ENCODE results near the gene HS6ST3. TPM values are rescaled to one million over a fixed set of nuclear protein-coding genes. Genes with fewer than 3 reads are reported as not detected.

Gene HS6ST3
- total and polyA plus RNA-seq, 2 donors (not counting 1 experiment from before 2014, with no cell fraction given): not detected

DNA sequence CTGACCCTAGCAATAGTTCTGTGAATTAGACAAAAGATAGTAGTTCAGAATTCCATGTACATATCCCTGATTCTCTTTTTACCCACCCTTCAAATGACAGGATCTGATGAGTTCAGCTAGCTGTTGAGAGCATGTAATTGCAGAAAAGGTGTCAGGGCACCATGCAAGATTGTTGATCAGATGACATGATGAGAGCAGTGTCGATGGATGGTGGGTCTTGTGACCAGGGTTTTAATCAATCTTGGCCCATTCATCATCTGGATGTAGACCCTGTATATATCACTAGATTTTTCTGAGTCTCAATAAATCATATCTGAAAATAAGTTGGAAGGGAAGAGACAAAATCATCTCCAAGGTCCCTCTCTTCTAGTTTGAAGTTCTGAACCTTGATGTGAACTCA, 525.3 kb downstream of the HS6ST3 start:
- no peak for TF ChIP-seq EZH2 (IDR thresholded peaks at IDR 0.05; ENCODE audit: low read length, missing control alignments)
- TF ChIP-seq, protein P1, sequence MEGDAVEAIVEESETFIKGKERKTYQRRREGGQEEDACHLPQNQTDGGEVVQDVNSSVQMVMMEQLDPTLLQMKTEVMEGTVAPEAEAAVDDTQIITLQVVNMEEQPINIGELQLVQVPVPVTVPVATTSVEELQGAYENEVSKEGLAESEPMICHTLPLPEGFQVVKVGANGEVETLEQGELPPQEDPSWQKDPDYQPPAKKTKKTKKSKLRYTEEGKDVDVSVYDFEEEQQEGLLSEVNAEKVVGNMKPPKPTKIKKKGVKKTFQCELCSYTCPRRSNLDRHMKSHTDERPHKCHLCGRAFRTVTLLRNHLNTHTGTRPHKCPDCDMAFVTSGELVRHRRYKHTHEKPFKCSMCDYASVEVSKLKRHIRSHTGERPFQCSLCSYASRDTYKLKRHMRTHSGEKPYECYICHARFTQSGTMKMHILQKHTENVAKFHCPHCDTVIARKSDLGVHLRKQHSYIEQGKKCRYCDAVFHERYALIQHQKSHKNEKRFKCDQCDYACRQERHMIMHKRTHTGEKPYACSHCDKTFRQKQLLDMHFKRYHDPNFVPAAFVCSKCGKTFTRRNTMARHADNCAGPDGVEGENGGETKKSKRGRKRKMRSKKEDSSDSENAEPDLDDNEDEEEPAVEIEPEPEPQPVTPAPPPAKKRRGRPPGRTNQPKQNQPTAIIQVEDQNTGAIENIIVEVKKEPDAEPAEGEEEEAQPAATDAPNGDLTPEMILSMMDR (conservative IDR thresholded peaks at IDR 0.05 in 1 of 2, IDR thresholded peaks at IDR 0.05 in 1 of 2; ENCODE audit: low read depth in 1 of 2, low read length in 2 of 2): no peak
- Histone ChIP-seq H3K9me3 (ENCODE audit: control insufficient read depth, insufficient read depth, low read depth, low read length) (no peaks in the 10 kb centered on the region), H3K4me1 (ENCODE audit: control insufficient read depth, extremely low read depth, insufficient read depth, low read length) (no peaks in the 10 kb centered on the region), H3K4me2 (ENCODE audit: extremely low read depth, insufficient read depth, low read length) (no peak overlapping the region), H3K9ac (ENCODE audit: insufficient read depth, low read length) (no peak overlapping the region), H3K4me3 (replicated peaks in 1 of 4; ENCODE audit: control extremely low read depth in 1 of 4, insufficient read depth in 1 of 4, low read depth in 3 of 4, low read length in 4 of 4) (no peak overlapping the region), H3K79me2 (ENCODE audit: control insufficient read depth, insufficient read depth, low read length) (no peaks in the 10 kb centered on the region), H2AFZ (ENCODE audit: low read length) (no peak overlapping the region), H4K20me1 (ENCODE audit: control insufficient read depth, extremely low read depth, insufficient read depth, low read length) (no peaks in the 10 kb centered on the region), H3K27ac (ENCODE audit: insufficient read depth, low read length) (no peak overlapping the region), H3K36me3 (ENCODE audit: control insufficient read depth, insufficient read depth, low read length) (no peaks in the 10 kb centered on the region), H3K27me3 (ENCODE audit: control insufficient read depth, insufficient read depth, low read length) (no peaks in the 10 kb centered on the region)
- no peak for DNase-seq (ENCODE audit: low read depth in 2 of 2)

DNA sequence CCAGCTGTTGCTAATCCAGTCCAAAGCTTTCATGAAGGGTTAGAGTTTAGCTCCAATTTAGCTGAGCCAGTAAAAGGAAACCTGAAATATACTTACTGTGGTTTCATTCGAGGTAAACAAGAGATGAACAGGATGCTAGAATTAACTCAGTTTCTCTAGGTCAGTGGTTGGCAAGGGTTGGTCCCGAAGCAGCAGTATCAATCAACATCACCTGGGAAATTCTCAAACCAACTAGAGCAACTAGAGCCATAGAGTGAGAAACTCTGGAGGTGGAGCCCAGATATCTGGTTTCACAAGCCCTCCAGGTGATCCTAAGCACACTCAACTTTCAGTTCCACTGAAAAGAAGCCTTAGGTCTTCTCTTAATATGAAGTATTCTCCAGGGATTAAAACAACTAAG, 527.6 kb downstream of the HS6ST3 start:
- Histone ChIP-seq H2AFZ (ENCODE audit: low read length) (no peak overlapping the region), H3K79me2 (ENCODE audit: control insufficient read depth, insufficient read depth, low read length) (no peaks in the 10 kb centered on the region), H3K4me2 (ENCODE audit: extremely low read depth, insufficient read depth, low read length) (no peak overlapping the region), H3K9me3 (ENCODE audit: control insufficient read depth, insufficient read depth, low read depth, low read length) (no peaks in the 10 kb centered on the region), H3K27ac (ENCODE audit: insufficient read depth, low read length) (no peak overlapping the region), H3K36me3 (ENCODE audit: control insufficient read depth, insufficient read depth, low read length) (no peaks in the 10 kb centered on the region), H3K4me3 (replicated peaks in 1 of 4; ENCODE audit: control extremely low read depth in 1 of 4, insufficient read depth in 1 of 4, low read depth in 3 of 4, low read length in 4 of 4) (no peak overlapping the region), H3K9ac (ENCODE audit: insufficient read depth, low read length) (no peak overlapping the region), H3K27me3 (ENCODE audit: control insufficient read depth, insufficient read depth, low read length) (no peaks in the 10 kb centered on the region), H3K4me1 (ENCODE audit: control insufficient read depth, extremely low read depth, insufficient read depth, low read length) (no peaks in the 10 kb centered on the region), H4K20me1 (ENCODE audit: control insufficient read depth, extremely low read depth, insufficient read depth, low read length) (no peaks in the 10 kb centered on the region)
- DNase-seq (ENCODE audit: low read depth in 2 of 2): no peak
- TF ChIP-seq, protein P1 (conservative IDR thresholded peaks at IDR 0.05 in 1 of 2, IDR thresholded peaks at IDR 0.05 in 1 of 2; ENCODE audit: low read depth in 1 of 2, low read length in 2 of 2): no peak
- TF ChIP-seq EZH2 (IDR thresholded peaks at IDR 0.05; ENCODE audit: low read length, missing control alignments): no peak

DNA sequence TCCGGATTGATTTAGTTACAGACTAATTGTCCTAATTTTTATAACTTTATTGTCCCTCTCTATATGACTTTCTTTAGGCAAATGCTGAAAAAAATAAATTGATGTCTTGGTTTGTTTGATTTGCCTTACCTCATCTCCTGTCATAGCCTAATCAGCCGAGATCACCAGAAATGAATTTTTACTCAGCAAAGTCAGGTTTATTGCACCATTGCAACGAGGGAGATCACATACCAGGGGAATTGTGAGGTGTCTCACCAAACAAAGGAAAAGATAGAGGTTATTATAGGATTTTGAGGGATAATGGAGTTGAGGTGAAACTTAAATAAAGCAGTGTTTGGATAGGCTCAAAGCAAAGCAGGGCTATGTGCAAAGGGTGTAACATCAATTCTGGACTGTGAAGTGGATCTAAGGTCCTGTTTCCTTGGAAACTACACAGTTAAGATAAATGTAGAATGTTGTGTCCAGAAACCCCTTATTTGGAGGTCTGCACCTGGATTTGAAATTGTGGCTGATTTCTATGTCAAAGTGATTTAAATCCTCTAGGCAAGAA, 531.8 kb downstream of the HS6ST3 start:
- Histone ChIP-seq H3K9ac (ENCODE audit: insufficient read depth, low read length) (no peak overlapping the region), H4K20me1 (ENCODE audit: control insufficient read depth, extremely low read depth, insufficient read depth, low read length) (no peaks in the 10 kb centered on the region), H3K4me3 (replicated peaks in 1 of 4; ENCODE audit: control extremely low read depth in 1 of 4, insufficient read depth in 1 of 4, low read depth in 3 of 4, low read length in 4 of 4) (no peak overlapping the region), H3K27ac (ENCODE audit: insufficient read depth, low read length) (no peak overlapping the region), H2AFZ (ENCODE audit: low read length) (no peak overlapping the region), H3K9me3 (ENCODE audit: control insufficient read depth, insufficient read depth, low read depth, low read length) (no peaks in the 10 kb centered on the region), H3K27me3 (ENCODE audit: control insufficient read depth, insufficient read depth, low read length) (no peaks in the 10 kb centered on the region), H3K4me1 (ENCODE audit: control insufficient read depth, extremely low read depth, insufficient read depth, low read length) (no peaks in the 10 kb centered on the region), H3K4me2 (ENCODE audit: extremely low read depth, insufficient read depth, low read length) (no peak overlapping the region), H3K36me3 (ENCODE audit: control insufficient read depth, insufficient read depth, low read length) (no peaks in the 10 kb centered on the region), H3K79me2 (ENCODE audit: control insufficient read depth, insufficient read depth, low read length) (no peaks in the 10 kb centered on the region)
- DNase-seq (ENCODE audit: low read depth in 2 of 2): no peak
- TF ChIP-seq EZH2 (IDR thresholded peaks at IDR 0.05; ENCODE audit: low read length, missing control alignments): no peak
- TF ChIP-seq, protein P1 (conservative IDR thresholded peaks at IDR 0.05 in 1 of 2, IDR thresholded peaks at IDR 0.05 in 1 of 2; ENCODE audit: low read depth in 1 of 2, low read length in 2 of 2): no peak
